Psoas muscle (tissue), 8 donors: Measurements from ENCODE around the gene PLEKHN1. TPM values are rescaled to one million over a fixed set of nuclear protein-coding genes. Genes with fewer than 3 reads are reported as not detected.

Source experiments
- ATAC-seq, 4 donors: fragments of 200-7000 bp; cut with Tn5 transposase; one replicate each; pipeline ENCODE4 v1.9.1; 2020; ENCODE audit warnings: moderate library complexity in 3 of 4, mild to moderate bottlenecking in 2 of 4
- DNase-seq, 2 donors: peaks; one replicate each; pipeline ENCODE4 v3.0.0-alpha.2; 2020
- H3K27ac ChIP-seq: fragments of 200-600 bp; one replicate; pipeline ENCODE4 v1.8.0; 2022
- H3K27me3 ChIP-seq, 3 donors: fragments of 200-600 bp in 1 of 3; one replicate each; pipeline versions ENCODE4 v1.6.1 to v1.8.0; 2013 to 2022; ENCODE audit warnings: low read length in 2 of 3, mild to moderate bottlenecking in 2 of 3, moderate library complexity in 1 of 3; ENCODE audit not compliant: insufficient read depth in 3 of 3
- H3K36me3 ChIP-seq, 2 donors: fragments of 200-600 bp in 1 of 2; one replicate each; pipeline versions ENCODE4 v1.6.1 to v1.8.0; 2013 to 2022; ENCODE audit warnings: low read depth in 1 of 2, mild to moderate bottlenecking in 1 of 2, moderate library complexity in 1 of 2; ENCODE audit not compliant: insufficient read depth in 1 of 2
- H3K4me1 ChIP-seq: fragments of 200-600 bp; one replicate; pipeline ENCODE4 v1.8.0; 2022
- H3K4me3 ChIP-seq: fragments of 200-600 bp; one replicate; pipeline ENCODE4 v1.8.0; 2022; ENCODE audit warnings: mild to moderate bottlenecking
- H3K9me3 ChIP-seq: fragments of 200-600 bp; one replicate; pipeline ENCODE4 v1.8.0; 2022
- WGBS, 3 donors: extraction: QIAGEN DNeasy Blood & Tissue Kit; methylation state at CpG; one replicate each; pipeline versions ENCODE4 v1.1.6 to v1.1.7; 2013; 5-methylcytosine and 5-hydroxymethylcytosine counted together
- intact Hi-C, 2 donors: fragments of 100-400 bp; cut with DNase I; formaldehyde crosslinking; loops; one replicate each; pipeline versions ENCODE4 v1.11.0 to v1.14.2; 2022
- polyA plus RNA-seq, 3 donors: library from polyadenylated mRNA; stranded (reverse); fragments of 200-250 nt; gene quantifications; one replicate each; pipeline ENCODE4 v1.2.3, GENCODE V29; 2013
- total RNA-seq, 4 donors: library from RNA; stranded (reverse); fragmentation: NEBNext Ultra II Directional in 2 of 4; extraction: Animal tissue kit (Norgen Biotek cat#: 25700) in 2 of 4; gene quantifications; one replicate each; pipeline versions ENCODE4 v1.2.1 to v1.2.4, GENCODE V29; 2021 to 2023
- TF ChIP-seq, protein P1 (sequence below): fragments of 200-600 bp; IDR thresholded peaks from one replicate; pipeline ENCODE4 v1.8.0; 2022; ENCODE audit warnings: antibody characterized with exemption
- donor health status: healthy with polysubstance abuse.
- donor health status: DM: no; HTN: no; CAD: no; lungs with moderate emphysema.
- donor health status: Bipolar disorder and iron deficiency.
- donor health status: healthy.
- donor health status: DM: yes; HTN: yes; CAD: no.
- donor health status: DM: no; HTN: no; CAD: no.
- donor health status: DM: no; HTN: no; CAD: no.
- donor health status: DM: yes; HTN: yes; CAD: no.

Gene PLEKHN1
- total and polyA plus RNA-seq, 7 donors = 0.03 TPM; not detected in 6

- H3K9me3 ChIP-seq = no peaks in the 10 kb centered on the region
- no peaks in the 10 kb centered on the region for H3K36me3 ChIP-seq
- H3K4me3 ChIP-seq = no peak overlapping the region
- ATAC-seq (no peak), DNase-seq (no peak)
- H3K27me3 ChIP-seq = peaks cover 0 to 66% (median 6%) of the 10 kb centered on the region in 3 donors
- no peak overlapping the region for H3K27ac ChIP-seq
- TF ChIP-seq, protein P1, sequence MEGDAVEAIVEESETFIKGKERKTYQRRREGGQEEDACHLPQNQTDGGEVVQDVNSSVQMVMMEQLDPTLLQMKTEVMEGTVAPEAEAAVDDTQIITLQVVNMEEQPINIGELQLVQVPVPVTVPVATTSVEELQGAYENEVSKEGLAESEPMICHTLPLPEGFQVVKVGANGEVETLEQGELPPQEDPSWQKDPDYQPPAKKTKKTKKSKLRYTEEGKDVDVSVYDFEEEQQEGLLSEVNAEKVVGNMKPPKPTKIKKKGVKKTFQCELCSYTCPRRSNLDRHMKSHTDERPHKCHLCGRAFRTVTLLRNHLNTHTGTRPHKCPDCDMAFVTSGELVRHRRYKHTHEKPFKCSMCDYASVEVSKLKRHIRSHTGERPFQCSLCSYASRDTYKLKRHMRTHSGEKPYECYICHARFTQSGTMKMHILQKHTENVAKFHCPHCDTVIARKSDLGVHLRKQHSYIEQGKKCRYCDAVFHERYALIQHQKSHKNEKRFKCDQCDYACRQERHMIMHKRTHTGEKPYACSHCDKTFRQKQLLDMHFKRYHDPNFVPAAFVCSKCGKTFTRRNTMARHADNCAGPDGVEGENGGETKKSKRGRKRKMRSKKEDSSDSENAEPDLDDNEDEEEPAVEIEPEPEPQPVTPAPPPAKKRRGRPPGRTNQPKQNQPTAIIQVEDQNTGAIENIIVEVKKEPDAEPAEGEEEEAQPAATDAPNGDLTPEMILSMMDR = no peak
- peaks cover 18% of the 10 kb centered on the region for H3K4me1 ChIP-seq
- intact Hi-C loops = no loop called here
- 67 to 70% (median 70%) methylated on average over 5 to 6 of the region's 6 CpGs for WGBS, 3 donors
These were observed 47.4 kb upstream of the PLEKHN1 start for GRCh38 chr1:918843-919242.

- Histone ChIP-seq H3K4me1 (peaks cover 18% of the 10 kb centered on the region), H3K9me3 (no peaks in the 10 kb centered on the region), H3K4me3 (no peak overlapping the region), H3K27ac (no peak overlapping the region), H3K36me3 (no peaks in the 10 kb centered on the region), H3K27me3 (peaks cover 0 to 66% (median 4%) of the 10 kb centered on the region in 3 donors)
- TF ChIP-seq, protein P1 = no peak
- intact Hi-C loops = no loop called here
- peak in 1 of 2 donors; percentile 52 for DNase-seq
- no peak for ATAC-seq
- WGBS, 3 donors = 66 to 76% (median 76%) methylated on average over 26 to 29 of the region's 29 CpGs
These were observed 46.9 kb upstream of the PLEKHN1 start for GRCh38 chr1:919271-919872.

- Histone ChIP-seq H3K4me3 (no peak overlapping the region), H3K27ac (no peak overlapping the region), H3K36me3 (no peaks in the 10 kb centered on the region), H3K9me3 (no peaks in the 10 kb centered on the region), H3K27me3 (peaks cover 0 to 70% (median 9%) of the 10 kb centered on the region in 3 donors), H3K4me1 (peaks cover 23% of the 10 kb centered on the region)
- ATAC-seq (no peak), DNase-seq (peak in 1 of 2 donors; percentile 44)
- TF ChIP-seq, protein P1 = no peak
- intact Hi-C loops = no loop called here
- 49 to 62% (median 55%) methylated on average over 23 of the region's 23 CpGs for WGBS, 3 donors
These were observed 46.3 kb upstream of the PLEKHN1 start for GRCh38 chr1:920010-920409.

DNA sequence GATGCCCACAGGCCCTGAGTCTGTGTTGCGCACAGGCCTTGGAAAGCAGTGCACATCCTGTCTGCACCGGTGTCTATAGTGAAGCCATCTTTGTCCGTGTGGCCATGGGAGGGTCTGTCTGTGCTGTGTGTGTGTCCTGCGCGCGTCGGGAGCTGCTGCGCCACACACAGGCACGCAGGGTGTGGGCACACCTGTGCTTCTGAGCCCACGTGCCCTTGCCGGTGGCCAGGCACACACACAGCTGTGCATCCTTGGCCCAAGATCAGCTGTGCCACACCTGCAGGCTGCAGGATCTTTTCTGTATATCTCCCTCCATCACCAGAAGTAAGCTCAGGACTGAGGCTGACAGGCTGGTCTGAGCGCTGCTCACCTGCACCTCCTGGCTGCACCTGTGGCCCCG lies 45.8 kb upstream of the PLEKHN1 start:
- no peaks in the 10 kb centered on the region for H3K36me3 ChIP-seq
- ATAC-seq (no peak), DNase-seq (no peak)
- H3K4me1 ChIP-seq = peaks cover 23% of the 10 kb centered on the region
- WGBS, 3 donors = 20 to 29% (median 21%) methylated on average over 13 of the region's 13 CpGs
- no peak overlapping the region for H3K27ac ChIP-seq
- TF ChIP-seq, protein P1 = no peak
- no peak overlapping the region for H3K4me3 ChIP-seq
- peaks cover 0 to 68% (median 11%) of the 10 kb centered on the region in 3 donors for H3K27me3 ChIP-seq
- no peaks in the 10 kb centered on the region for H3K9me3 ChIP-seq
- intact Hi-C loops = no loop called here
